Measurements from ENCODE around the gene SETBP1.

- TF ChIP-seq CTCF (IDR thresholded peaks at IDR 0.05; ENCODE audit: low read depth, low read length, poor library complexity, severe bottlenecking) (no peak), EZH2phosphoT487 (IDR thresholded peaks at IDR 0.05; ENCODE audit: borderline replicate concordance, low read length) (no peak)
These were observed 172.7 kb downstream of the SETBP1 start for GRCh38 chr18:44853430-44853829.
